Central memory CD4-positive, alpha-beta T cell (primary cell): ENCODE data around the gene PPP4C.
A peak's percentile ranks its signal among the peaks of the same experiment; 100 is the strongest.
"Not testable (repeated sequence)": the region's sequence is repeated elsewhere in the genome, so short reads cannot be mapped to it uniquely, and the experiment has no call there.

Experiments used
- DNase-seq: peaks from one replicate; pipeline ENCODE4 v3.0.0; 2022

PPP4C gene

GRCh38 chr16:30104090-30104489, 28.3 kb downstream of the PPP4C start:
- no peak for DNase-seq

- DNase-seq = no peak
These were observed 28.7 kb downstream of the PPP4C start for GRCh38 chr16:30104492-30104891.

GRCh38 chr16:30108059-30108850, 32.5 kb downstream of the PPP4C start:
- DNase-seq = no peak

- no peak for DNase-seq
These were observed 34.9 kb downstream of the PPP4C start for GRCh38 chr16:30110661-30111060.

- DNase-seq = peak; percentile 21
These were observed 36.6 kb downstream of the PPP4C start for GRCh38 chr16:30112197-30113030.

GRCh38 chr16:30113031-30113710, 37.4 kb downstream of the PPP4C start, which contains the start of gene GDPD3:
GDPD3 (minus strand) TSS chr16:30113537; CDS start chr16:30113478, 59 bp downstream.
- DNase-seq = no peak

- no peak for DNase-seq
These were observed 38.0 kb downstream of the PPP4C start for GRCh38 chr16:30113711-30114333.

- DNase-seq = no peak
These were observed 38.6 kb downstream of the PPP4C start for GRCh38 chr16:30114411-30114810.

GRCh38 chr16:30114833-30115232, 39.0 kb downstream of the PPP4C start:
- not testable (repeated sequence) for DNase-seq

GRCh38 chr16:30115238-30115637, 39.4 kb downstream of the PPP4C start:
- peak; percentile 36 for DNase-seq

GRCh38 chr16:30116291-30117207, 40.8 kb downstream of the PPP4C start:
- DNase-seq = no peak

GRCh38 chr16:30117768-30118167, 42.0 kb downstream of the PPP4C start:
- DNase-seq = no peak

- DNase-seq = no peak
These were observed 43.6 kb downstream of the PPP4C start for GRCh38 chr16:30119428-30119827.

GRCh38 chr16:30120340-30121105, 44.7 kb downstream of the PPP4C start:
- DNase-seq = no peak

- DNase-seq = no peak
These were observed 46.2 kb downstream of the PPP4C start for GRCh38 chr16:30121741-30122571.

GRCh38 chr16:30122604-30123160, 46.9 kb downstream of the PPP4C start:
- no peak for DNase-seq

- no peak for DNase-seq
These were observed 49.2 kb downstream of the PPP4C start for GRCh38 chr16:30124985-30125379.

GRCh38 chr16:30125690-30126089, 49.9 kb downstream of the PPP4C start:
- DNase-seq = not testable (repeated sequence)

GRCh38 chr16:30127993-30128392, 52.2 kb downstream of the PPP4C start:
- DNase-seq = no peak
